HG02852 (cell line): ENCODE results near the gene CAPG.
"Not testable (repeated sequence)": the region's sequence is repeated elsewhere in the genome, so short reads cannot be mapped to it uniquely, and the experiment has no call there.

ENCODE experiments used
- ATAC-seq: cut with Tn5 transposase; IDR thresholded peaks from one replicate; pipeline ENCODE4 v1.9.1; 2021; ENCODE audit warnings: mild to moderate bottlenecking, moderate library complexity; ENCODE audit not compliant: unreplicated experiment

CAPG gene

GRCh38 chr2:85398426-85399182 is 11.6 kb downstream of the CAPG start:
- no peak for ATAC-seq

DNA sequence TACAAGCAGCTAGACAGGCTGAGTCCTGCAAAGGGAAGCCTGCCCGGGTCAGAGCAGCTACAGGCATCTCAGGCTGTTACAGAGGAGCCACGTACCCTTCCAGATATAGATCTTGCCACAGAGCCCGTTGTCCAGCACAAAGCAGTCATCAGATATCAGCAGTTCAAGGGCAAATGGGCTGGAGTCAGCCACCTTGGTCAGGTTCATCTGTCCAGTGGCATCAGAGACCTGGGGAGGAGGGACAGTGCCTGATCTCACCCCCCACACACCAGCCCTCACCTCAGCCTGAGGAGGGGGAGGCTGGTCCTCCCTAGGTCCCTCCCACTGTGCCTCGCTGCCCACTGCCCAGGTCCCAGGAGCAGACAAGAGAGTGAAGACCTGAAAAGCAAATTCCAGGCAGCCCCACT is 12.2 kb downstream of the CAPG start:
- no peak for ATAC-seq

DNA sequence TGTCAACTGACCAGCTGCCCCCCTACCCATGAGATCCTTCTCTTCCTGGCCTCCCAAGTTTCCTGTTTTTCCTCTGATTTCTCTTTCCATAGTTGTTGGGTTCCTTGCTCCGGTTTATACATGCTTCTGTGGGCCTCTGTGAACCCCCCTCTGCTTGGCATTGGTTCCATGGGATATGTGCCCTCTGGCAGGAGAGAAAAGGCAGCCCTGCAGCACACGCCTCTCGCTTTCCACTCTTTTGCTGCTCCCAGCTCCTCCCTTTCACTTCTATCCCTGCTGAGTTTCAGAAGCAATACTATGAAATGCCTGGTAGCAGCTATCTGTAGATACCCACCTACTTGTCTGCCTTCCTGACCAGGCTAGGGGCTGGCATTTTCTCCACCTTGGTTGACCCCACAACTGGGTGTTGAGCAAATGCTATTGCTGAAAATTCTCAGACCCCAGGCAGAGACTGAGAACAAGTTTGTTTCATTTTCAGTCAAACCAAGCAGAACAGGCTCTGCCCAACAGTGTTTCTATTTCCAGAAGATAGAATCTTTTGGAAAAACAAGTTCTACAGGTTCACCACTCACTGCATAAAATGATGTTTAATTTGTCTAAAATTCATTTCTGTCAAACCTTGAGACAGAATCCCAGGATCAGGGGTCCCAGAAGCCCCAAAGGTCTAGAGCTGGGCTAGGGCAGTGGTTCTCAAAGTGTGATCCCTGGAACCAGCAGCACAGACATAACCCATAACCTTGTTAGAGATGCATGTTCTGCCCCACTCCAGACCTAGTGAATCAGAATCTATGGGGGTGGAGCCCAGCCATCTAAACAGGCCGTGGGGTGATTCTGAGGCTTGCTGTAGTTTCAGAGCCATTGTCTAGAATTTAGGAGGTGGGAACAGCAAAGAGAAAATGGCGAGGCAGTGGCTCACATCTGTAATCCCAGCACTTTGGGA is 13.4 kb downstream of the CAPG start:
- ATAC-seq, result no peak

- no peak for ATAC-seq
Measured at GRCh38 chr2:85395912-85396475, 14.2 kb downstream of the CAPG start.

- no peak for ATAC-seq
Measured at GRCh38 chr2:85394976-85395375, 15.2 kb downstream of the CAPG start.

DNA sequence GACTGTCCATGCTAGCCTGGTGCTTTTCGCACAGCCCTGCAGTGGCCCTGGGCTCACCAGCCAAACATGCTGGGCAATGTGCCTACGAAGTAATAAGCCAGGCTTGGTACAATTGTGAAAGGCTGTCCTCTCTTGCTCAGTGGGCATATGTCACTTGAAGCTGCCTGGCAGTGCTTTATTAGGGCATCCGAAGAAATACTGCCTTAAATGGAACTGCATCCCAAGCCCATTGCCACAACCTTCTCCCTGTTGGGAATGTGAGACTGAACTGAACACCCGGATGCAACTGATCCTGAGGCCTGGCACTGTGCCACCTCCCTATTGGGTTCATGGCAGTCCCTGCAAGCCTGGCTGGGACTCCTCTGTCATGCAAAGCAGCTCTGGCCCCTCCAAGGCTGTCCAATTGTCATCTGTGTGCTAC is 15.9 kb downstream of the CAPG start:
- ATAC-seq, result no peak

GRCh38 chr2:85393836-85394235 is 16.3 kb downstream of the CAPG start:
- no peak for ATAC-seq

DNA sequence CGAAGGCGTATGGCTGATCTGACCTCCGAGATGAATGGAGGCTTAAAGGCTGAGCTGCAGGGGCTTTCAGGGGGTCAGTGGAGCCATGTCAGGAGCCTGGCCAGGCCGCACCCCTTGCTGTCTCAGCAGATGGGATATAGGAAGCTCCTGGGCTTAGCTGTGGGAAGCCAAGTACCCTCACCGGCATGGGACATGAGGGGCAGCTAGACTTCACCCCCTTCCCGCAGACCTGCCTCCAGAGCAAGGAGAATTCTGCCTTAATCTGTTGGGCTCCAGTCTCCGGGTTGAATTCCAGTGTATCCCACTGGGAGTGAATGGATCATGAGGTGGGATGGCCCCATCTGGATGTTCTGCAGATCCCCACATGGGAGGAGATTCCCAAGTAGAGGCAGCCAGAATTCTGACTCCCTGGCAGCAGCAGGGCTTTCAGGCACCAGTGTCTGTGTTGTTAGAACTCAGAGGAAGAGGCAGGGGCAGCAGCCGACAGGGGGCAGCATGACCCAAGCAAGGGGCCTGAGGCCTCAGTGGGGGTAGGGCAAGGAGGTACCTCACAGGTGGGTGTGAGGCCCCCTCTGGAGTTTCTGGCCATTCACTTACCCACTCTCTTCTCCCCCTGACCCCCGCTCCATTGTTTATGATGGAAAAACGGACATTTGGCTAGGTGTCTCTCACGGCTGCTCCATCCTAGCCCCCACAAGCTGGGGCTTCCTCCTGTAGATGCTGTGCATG is 19.1 kb downstream of the CAPG start:
- no peak for ATAC-seq

- no peak for ATAC-seq
Measured at GRCh38 chr2:85388878-85389538, 21.2 kb downstream of the CAPG start.

DNA sequence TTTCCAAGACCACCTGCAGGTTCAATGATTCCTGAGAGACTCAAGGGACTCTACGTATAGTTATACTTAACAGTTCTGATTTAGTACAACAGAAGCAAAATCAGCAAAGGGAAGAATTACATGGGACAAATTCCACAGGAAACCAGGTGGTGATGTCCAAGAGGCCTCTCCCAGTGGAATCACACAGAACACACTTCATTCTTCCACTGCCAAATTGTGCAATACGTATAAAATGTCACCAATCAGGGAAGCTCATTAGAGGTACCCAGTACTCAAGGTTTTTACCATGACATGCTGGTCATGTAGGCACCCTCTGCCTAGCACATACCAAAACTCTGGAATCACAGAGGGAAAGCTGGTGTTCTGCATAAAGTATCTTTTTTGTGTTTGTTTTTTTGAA is 22.4 kb downstream of the CAPG start:
- ATAC-seq, result no peak

DNA sequence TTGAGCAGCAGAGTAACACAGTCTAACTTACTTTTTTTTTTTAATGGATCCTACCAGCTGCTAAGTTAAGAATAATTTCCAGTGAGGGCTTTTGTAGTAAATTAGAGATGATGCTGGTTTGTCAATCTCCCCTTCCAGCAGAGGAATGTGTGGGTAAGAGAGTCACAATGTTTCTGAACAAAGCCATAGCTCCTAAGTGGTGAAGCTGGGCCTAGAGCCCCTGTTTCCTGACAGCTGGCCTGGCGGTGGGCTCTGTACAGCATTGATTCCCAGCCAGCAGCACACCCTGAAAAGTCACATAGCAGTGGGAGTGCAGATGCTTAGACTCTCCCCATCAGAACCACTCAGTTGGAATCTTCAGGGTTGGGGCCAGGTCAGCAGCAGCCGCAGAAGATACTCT is 24.4 kb downstream of the CAPG start:
- ATAC-seq, result no peak

DNA sequence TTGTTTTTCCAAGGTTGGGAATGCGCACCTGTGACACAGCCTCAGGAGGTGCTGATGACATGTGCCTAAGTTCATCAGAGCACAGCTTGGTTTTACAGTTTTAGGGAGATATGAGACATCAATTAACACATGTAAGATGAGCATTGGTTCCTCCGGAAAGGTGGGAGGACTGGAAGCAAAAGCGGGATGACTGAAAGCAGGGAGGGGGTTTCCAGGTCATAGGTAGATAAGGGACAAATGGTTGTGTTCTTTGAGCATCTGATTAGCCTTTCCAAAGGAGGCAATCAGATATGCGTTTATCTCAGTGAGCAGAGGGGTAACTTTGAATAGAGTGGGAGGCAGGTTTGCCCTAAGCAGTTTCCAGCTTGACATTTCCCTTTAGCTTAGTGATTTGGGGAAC is 26.3 kb downstream of the CAPG start:
- no peak for ATAC-seq

DNA sequence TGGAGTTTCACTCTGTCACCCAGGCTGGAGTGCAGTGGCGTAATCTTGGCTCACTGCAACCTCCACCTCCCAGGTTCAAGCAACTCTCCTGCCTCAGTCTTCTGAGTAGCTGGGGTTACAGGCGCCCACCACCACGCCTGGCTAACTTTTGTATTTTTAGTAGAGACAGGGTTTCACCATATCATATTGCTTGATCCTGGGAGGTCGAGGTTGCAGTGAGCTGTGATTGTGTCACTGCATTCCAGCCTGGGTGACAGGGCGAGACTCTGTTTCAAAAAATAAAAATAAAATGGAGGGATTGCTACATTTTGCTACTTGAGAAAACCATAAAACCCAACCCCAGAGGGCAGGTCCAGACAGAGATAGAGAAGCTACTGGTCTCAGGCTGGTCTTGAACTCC is 27.0 kb downstream of the CAPG start:
- not testable (repeated sequence) for ATAC-seq

GRCh38 chr2:85380048-85380447 is 30.1 kb downstream of the CAPG start:
- ATAC-seq, result no peak

- ATAC-seq, result no peak
Measured at GRCh38 chr2:85378257-85378656, 31.9 kb downstream of the CAPG start.

DNA sequence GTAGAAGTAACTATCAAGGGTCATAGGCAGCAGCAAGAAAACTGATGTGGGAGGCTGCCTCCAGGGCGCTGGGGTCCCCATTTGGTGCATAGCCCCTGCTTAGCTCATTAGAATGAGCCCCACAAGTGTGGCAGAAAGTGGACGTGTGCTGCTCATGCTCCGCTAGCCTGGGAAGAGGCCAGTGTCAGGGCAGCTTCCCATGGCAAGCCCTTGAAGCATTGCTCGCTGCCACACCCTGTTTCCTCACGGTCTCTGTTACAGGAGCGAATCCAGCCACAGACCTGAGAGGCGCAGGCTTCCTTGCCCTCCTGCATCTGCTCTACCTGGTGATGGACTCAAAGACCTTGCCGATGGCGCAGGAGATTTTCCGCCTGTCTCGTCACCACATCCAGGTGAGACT is 33.1 kb downstream of the CAPG start:
- no peak for ATAC-seq

DNA sequence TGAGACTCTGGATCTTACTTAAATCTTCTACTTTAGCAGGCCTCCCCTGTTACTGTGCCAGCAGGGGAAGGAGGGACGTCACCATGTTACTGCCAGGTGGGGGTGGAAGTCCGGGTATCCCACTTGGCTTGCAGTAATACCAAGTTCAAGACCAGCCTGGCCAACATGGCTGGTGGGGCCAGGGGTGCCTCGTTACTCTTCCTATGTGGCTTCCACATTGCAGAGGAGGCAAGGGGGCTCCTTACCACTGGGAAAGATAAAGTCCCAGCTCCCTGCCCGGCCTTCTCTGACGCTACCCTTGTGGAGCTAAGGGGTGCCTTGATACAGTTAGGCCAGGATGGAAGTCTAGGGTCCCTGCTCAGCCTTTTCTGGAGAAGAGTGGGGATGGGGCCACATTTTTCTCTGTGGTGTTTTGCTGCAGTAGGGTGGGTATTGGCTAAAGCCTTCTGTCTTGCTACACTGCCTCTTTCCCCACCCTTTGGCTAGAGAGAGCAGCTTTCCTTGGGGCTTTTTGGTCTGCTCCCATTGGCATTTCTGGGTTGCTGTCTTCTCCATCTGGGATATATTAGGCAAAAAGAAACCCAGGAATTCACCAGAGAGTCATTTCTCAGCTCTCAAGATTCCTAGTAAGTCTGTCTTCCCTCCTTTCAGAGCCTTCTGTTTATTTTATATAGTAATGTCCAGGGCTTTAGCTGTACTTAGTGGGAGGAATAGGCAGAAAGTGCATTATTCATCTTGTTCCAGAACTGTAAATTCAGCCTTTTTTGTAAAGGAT is 33.7 kb downstream of the CAPG start:
- ATAC-seq, result no peak

GRCh38 chr2:85371045-85371444 is 39.1 kb downstream of the CAPG start:
- no peak for ATAC-seq

GRCh38 chr2:85369500-85369899 is 40.7 kb downstream of the CAPG start:
- no peak for ATAC-seq

GRCh38 chr2:85368921-85369320 is 41.2 kb downstream of the CAPG start:
- ATAC-seq, result no peak
